Measurements from ENCODE around the gene ANTKMT. TPM values are rescaled to one million over a fixed set of nuclear protein-coding genes. Genes with fewer than 3 reads are reported as not detected.

The ANTKMT gene
- total and polyA plus RNA-seq, 7 donors = 18.6 to 53.1 (median 35.5) TPM

GRCh38 chr16:724188-725040 is 3.5 kb downstream of the ANTKMT start:
- TF ChIP-seq POLR2A (IDR thresholded peaks at IDR 0.05) = no peak
- TF ChIP-seq POLR2AphosphoS5 (IDR thresholded peaks at IDR 0.05) = no peak
- TF ChIP-seq CTCF (IDR thresholded peaks at IDR 0.05) = no peak
- TF ChIP-seq EP300 (IDR thresholded peaks at IDR 0.05) = no peak
- intact Hi-C loops (cut with DNase I) = no loop called here
- WGBS, 2 donors = 62 to 72% methylated on average over 29 of the region's 29 CpGs
- no peaks in the 10 kb centered on the region for H3K36me3 ChIP-seq
- no peaks in the 10 kb centered on the region for H3K9me3 ChIP-seq
- no peak overlapping the region for H3K4me3 ChIP-seq
- H3K4me1 ChIP-seq = peaks cover 0 to 58% (median 50%) of the 10 kb centered on the region in 4 donors
- H3K27me3 ChIP-seq = peaks cover 27 to 44% (median 30%) of the 10 kb centered on the region in 3 donors
- no peak overlapping the region for H3K27ac ChIP-seq
- no peak for DNase-seq

- Histone ChIP-seq H3K36me3 (no peaks in the 10 kb centered on the region), H3K4me1 (peaks cover 0 to 53% (median 44%) of the 10 kb centered on the region in 4 donors), H3K4me3 (no peak overlapping the region), H3K27ac (no peak overlapping the region), H3K9me3 (no peaks in the 10 kb centered on the region), H3K27me3 (peaks cover 27 to 45% (median 30%) of the 10 kb centered on the region in 3 donors)
- 60 to 80% methylated on average over 7 of the region's 7 CpGs for WGBS, 2 donors
- TF ChIP-seq CTCF (IDR thresholded peaks at IDR 0.05) = no peak
- no peak for TF ChIP-seq POLR2AphosphoS5 (IDR thresholded peaks at IDR 0.05)
- no peak for TF ChIP-seq POLR2A (IDR thresholded peaks at IDR 0.05)
- TF ChIP-seq EP300 (IDR thresholded peaks at IDR 0.05) = no peak
- no peak for DNase-seq
- intact Hi-C loops (cut with DNase I) = no loop called here
Observed at GRCh38 chr16:725041-725376, 4.1 kb downstream of the ANTKMT start.

- Histone ChIP-seq H3K4me1 (peaks cover 0 to 47% (median 39%) of the 10 kb centered on the region in 4 donors), H3K27ac (no peak overlapping the region), H3K27me3 (peaks cover 27 to 45% (median 30%) of the 10 kb centered on the region in 3 donors), H3K4me3 (no peak overlapping the region), H3K36me3 (no peaks in the 10 kb centered on the region), H3K9me3 (no peaks in the 10 kb centered on the region)
- intact Hi-C loops (cut with DNase I) = no loop called here
- no peak for TF ChIP-seq POLR2AphosphoS5 (IDR thresholded peaks at IDR 0.05)
- TF ChIP-seq POLR2A (IDR thresholded peaks at IDR 0.05) = no peak
- TF ChIP-seq CTCF (IDR thresholded peaks at IDR 0.05) = no peak
- TF ChIP-seq EP300 (IDR thresholded peaks at IDR 0.05) = no peak
- DNase-seq = no peak
- 21 to 74% methylated on average over 23 of the region's 23 CpGs for WGBS, 2 donors
Observed at GRCh38 chr16:725463-726187, 4.7 kb downstream of the ANTKMT start.

- DNase-seq = no peak
- 8 to 29% methylated on average over 9 of the region's 9 CpGs for WGBS, 2 donors
- Histone ChIP-seq H3K27me3 (peaks cover 27 to 45% (median 30%) of the 10 kb centered on the region in 3 donors), H3K27ac (no peak overlapping the region), H3K4me3 (no peak overlapping the region), H3K9me3 (no peaks in the 10 kb centered on the region), H3K36me3 (no peaks in the 10 kb centered on the region), H3K4me1 (peaks cover 0 to 44% (median 38%) of the 10 kb centered on the region in 4 donors)
- no peak for TF ChIP-seq POLR2AphosphoS5 (IDR thresholded peaks at IDR 0.05)
- no peak for TF ChIP-seq CTCF (IDR thresholded peaks at IDR 0.05)
- no peak for TF ChIP-seq POLR2A (IDR thresholded peaks at IDR 0.05)
- no peak for TF ChIP-seq EP300 (IDR thresholded peaks at IDR 0.05)
- intact Hi-C loops (cut with DNase I) = no loop called here
Observed at GRCh38 chr16:726188-726437, 5.2 kb downstream of the ANTKMT start.

All from sigmoid colon (tissue), 7 donors.